HG03196 (cell line): ENCODE data around the gene TATDN2.

ENCODE experiments used
- ATAC-seq: cut with Tn5 transposase; IDR thresholded peaks from one replicate; pipeline ENCODE4 v1.9.1; 2021; ENCODE audit not compliant: unreplicated experiment

Gene TATDN2

DNA sequence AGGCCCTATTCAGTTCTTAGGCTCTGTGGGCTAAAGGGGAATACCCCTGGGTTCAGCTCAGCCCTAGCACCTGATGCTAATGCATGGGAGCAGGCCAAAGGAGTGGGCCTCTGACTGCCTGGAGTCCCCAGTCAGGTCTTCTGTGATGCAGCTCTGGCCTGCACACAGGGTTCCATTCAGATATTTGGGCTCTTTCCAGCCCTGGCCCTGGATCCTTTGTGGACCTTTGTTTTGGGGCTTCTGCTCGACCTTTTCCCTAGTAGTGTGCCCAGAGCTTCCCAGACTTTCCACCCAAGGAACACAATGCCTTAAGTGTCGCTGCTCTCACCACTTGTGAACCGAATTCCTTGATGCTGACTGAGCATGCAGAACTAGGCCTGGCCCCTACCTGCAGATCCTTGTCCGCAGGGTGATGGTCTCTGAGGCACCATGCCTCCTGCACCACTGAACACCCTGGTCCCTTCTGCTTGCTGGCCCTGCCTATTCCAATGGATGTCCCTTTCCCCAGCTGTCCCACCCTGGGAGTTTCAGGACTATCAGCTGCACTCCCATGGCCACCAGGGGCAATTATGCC is 67.6 kb downstream of the TATDN2 start:
- no peak for ATAC-seq

DNA sequence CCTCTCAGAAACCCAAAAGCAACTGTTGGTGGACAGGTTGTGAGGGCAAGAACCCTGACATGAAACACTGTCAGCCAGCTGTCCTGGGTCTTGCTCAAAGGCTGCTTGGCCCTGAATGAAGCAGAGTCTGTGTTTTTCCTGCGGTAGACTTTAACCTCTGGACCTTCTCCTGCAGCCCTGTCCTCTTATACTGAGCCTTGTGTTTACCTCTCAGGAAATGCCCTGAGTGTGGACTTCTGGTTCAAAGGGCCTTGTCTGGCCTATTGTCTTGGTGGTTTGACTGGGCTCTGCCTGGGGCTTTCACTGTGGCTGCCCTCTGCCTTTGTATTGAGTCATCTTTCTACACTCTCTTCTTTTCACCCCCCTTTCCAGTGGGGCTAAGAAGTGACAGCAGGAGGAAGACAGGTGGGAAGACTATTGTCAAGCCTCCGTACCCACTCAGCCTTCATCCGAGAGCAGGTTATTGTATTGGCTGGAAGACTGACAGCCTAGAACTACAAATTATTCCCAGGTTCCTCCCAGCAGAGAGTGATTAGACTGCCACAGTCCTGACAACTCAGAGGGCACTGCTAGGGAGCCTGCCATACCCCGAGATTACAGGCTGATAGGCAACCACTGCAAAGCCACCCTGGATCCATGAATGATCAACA is 69.2 kb downstream of the TATDN2 start:
- ATAC-seq: no peak

DNA sequence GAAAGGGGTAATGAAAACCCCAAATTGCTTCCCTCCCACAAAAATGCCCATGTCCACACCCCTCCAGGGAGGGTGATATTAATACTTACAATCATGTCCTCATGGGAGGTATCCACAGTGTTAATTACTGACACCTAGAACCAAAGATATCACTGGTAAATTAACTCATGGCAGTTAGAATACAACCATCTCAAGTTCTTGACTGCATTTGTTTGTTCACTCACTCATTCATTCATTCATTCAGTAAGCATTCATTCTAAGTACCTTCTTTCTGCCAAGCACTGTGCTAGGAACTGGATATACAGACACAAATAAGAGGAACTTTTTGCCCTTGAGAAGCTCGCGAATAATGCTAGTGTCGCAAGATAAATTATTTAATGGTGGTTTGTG is 69.7 kb downstream of the TATDN2 start:
- ATAC-seq: no peak

DNA sequence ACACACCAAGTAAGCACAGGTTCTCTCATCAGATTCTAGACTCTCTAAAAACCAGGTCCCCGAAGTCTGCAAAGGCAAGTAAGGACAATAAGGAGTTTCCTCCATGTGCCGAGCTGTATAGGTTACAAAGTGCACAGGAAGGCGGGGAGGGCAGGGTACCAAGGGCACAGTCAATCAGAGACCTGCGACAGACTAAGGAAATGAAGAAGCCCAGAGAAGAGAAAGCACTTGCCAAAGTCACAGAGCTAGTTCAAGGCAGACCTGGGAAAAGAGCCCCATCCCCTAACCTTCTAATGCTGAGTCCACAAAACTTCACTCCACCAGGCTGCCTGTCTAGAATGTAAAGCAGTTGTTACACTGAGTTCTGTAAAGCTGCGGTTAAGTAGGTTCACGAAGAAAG is 71.0 kb downstream of the TATDN2 start:
- ATAC-seq: no peak

- ATAC-seq: no peak
Measured at GRCh38 chr3:10319804-10320203, 71.5 kb downstream of the TATDN2 start.

- no peak for ATAC-seq
Measured at GRCh38 chr3:10320320-10320677, 72.0 kb downstream of the TATDN2 start.

DNA sequence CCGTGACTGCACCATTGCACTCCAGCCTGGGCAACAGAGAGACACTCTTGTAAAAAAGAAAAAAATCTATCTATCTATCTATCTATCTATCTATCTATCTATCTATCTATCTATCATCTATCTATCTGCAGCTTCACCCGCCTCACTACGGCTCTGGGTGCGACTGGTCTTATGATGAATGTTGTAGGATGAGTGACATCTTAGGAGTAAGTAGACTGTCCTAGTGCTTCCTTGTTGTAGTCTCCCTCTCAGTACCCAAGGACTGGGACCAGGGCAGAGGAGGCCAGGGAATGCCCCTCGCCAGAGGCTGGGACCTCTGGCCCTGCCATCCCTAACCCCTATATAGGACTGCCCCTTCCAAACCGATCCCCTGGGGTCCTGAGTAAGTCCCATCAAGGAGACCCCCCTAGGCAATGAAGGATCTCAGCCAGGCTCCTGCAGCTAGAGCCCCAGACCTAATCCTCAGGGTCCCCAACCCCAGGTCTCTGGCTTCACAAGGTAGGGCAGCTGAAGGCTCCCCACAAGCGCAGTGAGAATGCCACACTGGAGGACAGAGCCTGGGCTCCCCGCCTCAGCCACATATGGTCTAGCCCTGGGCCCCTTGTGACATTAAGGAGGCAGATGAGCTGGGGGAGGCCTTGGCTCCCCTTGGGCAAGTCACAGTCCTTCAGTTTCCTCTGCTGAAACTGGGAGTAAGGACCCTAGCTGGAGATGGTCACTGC is 73.5 kb downstream of the TATDN2 start:
- ATAC-seq: no peak

GRCh38 chr3:10322352-10322710 is 74.1 kb downstream of the TATDN2 start:
- ATAC-seq: no peak

DNA sequence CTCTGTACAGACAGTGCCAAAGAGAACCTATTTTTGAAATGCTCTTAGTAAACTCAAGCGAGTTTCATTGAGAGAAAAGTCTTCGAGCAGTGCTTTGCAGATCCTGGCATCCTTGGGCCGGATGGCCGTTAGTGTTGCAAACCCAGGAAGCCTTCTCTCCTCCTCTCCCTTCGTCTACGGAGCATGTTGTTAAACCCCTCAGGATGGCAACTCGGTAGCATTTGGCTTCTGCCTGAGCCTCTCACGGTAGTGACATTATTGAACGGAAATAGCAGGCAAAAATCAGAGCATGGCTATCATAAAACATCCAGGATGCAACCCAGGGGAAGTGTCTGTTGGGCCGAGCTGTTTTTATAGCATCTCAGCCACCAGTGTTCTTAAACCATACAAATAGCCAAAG is 79.3 kb downstream of the TATDN2 start:
- no peak for ATAC-seq

GRCh38 chr3:10328460-10329071 is 80.3 kb downstream of the TATDN2 start:
- ATAC-seq: no peak

GRCh38 chr3:10329495-10330015 is 81.3 kb downstream of the TATDN2 start:
- ATAC-seq: no peak

GRCh38 chr3:10330319-10330718 is 82.1 kb downstream of the TATDN2 start:
- no peak for ATAC-seq
